Measurements from ENCODE around the gene IPMK. TPM values are rescaled to one million over a fixed set of nuclear protein-coding genes. Genes with fewer than 3 reads are reported as not detected.

Gene IPMK
- total RNA-seq, 1 experiment from 2014 or later, result 10.9 TPM

DNA sequence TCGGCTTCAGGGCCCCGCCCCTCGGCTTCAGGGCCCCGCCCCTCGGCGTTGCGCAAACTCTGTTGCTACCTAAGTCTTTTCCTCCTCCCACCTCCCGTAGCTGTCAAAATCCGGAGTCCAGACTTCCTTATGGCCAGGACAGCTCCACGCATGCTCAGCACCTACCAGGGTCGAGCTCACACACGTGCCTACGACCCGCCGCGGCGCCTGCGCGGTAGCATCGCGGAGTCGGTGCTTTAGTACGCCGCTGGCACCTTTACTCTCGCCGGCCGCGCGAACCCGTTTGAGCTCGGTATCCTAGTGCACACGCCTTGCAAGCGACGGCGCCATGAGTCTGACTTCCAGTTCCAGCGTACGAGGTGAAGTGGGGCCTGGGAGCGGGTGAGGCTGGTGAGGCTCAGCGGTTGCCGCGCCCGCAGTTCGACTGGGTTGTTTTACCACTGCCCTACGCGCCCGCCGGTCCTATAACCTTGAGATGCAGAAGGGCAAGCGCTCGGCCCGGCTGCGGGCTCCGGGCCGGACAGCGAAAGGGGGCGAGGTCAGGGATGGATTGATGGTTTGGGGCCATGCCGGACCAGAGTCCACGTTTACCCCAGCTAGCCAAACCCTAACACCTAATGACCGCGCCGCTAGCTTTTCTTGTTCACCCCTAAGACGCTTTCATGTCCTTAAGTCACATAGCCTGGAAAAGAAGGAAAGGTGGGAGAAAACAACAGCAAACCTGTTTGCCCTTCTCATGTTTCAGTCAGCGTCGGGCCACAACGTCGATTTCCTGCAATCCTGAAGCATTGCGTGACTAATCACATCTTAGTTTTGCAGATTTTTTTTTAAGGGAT lies 1.5 kb upstream of the IPMK start, which contains the start of gene CISD1 (continued):
- no peak; the same call in 1 of the 2 replicates for TF ChIP-seq ZNF416 (CRISPR knock-in tag; IDR thresholded peaks at IDR 0.05)
- TF ChIP-seq, protein P1, sequence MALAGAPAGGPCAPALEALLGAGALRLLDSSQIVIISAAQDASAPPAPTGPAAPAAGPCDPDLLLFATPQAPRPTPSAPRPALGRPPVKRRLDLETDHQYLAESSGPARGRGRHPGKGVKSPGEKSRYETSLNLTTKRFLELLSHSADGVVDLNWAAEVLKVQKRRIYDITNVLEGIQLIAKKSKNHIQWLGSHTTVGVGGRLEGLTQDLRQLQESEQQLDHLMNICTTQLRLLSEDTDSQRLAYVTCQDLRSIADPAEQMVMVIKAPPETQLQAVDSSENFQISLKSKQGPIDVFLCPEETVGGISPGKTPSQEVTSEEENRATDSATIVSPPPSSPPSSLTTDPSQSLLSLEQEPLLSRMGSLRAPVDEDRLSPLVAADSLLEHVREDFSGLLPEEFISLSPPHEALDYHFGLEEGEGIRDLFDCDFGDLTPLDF (CRISPR knock-in tag; IDR thresholded peaks at IDR 0.05), result peak; percentile 93

DNA sequence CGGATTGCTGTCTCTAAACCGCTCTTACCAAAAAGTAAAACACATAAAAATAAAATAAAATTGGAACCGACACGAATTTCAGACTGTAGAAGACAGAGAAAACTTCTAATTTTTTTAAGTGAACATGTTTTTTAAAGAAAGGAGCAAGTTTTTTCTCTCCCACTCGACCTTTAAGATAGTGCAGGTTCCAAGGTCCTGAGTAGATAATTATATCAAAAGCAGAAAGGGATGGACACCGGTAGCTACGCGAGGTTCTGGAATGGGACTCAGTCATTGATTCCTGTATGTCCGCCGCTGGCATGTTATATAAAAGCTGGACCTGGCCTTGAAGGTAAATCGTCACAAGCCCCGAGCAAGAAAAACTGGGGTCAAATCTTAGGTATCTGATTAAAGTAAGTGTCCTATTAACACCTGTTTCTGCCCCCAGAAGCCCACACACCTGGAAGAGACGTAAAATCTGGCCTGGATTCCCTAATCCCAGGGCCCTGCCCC lies 806 bp upstream of the IPMK start:
- Mint-ChIP-seq H3K36me3 (peaks cover 5% of the 10 kb centered on the region; the same call in 1 of the 2 replicates), H3K9me3 (no peaks in the 10 kb centered on the region; the same call in 1 of the 2 replicates), H3K4me3 (peak overlapping the region; percentile 92), H3K4me1 (peaks cover 49% of the 10 kb centered on the region), H3K27ac (peak overlapping the region; percentile 96), H3K27me3 (ENCODE audit: low read depth) (no peaks in the 10 kb centered on the region)
- peak; percentile 1 for ATAC-seq
- CTCF ChIA-PET, result interaction anchor here (0.8 to 2.0 kb wide), 7 partner anchors 12 to 116 kb away, joined by 3 to 8 read pairs (median 4); partner anchors contain the start of gene UBE2D1
- POLR2A ChIA-PET, result interaction anchor here (0.6 to 1.4 kb wide), 2 partner anchors 22 to 120 kb away, joined by 5 read pairs; no protein-coding TSS in a partner anchor
- TF ChIP-seq, protein P2, sequence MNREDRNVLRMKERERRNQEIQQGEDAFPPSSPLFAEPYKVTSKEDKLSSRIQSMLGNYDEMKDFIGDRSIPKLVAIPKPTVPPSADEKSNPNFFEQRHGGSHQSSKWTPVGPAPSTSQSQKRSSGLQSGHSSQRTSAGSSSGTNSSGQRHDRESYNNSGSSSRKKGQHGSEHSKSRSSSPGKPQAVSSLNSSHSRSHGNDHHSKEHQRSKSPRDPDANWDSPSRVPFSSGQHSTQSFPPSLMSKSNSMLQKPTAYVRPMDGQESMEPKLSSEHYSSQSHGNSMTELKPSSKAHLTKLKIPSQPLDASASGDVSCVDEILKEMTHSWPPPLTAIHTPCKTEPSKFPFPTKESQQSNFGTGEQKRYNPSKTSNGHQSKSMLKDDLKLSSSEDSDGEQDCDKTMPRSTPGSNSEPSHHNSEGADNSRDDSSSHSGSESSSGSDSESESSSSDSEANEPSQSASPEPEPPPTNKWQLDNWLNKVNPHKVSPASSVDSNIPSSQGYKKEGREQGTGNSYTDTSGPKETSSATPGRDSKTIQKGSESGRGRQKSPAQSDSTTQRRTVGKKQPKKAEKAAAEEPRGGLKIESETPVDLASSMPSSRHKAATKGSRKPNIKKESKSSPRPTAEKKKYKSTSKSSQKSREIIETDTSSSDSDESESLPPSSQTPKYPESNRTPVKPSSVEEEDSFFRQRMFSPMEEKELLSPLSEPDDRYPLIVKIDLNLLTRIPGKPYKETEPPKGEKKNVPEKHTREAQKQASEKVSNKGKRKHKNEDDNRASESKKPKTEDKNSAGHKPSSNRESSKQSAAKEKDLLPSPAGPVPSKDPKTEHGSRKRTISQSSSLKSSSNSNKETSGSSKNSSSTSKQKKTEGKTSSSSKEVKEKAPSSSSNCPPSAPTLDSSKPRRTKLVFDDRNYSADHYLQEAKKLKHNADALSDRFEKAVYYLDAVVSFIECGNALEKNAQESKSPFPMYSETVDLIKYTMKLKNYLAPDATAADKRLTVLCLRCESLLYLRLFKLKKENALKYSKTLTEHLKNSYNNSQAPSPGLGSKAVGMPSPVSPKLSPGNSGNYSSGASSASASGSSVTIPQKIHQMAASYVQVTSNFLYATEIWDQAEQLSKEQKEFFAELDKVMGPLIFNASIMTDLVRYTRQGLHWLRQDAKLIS (CRISPR knock-in tag; IDR thresholded peaks at IDR 0.05; ENCODE audit: borderline replicate concordance), result no peak
- TF ChIP-seq JUN (CRISPR knock-in tag; IDR thresholded peaks at IDR 0.05) (no peak), OVOL2 (CRISPR knock-in tag; IDR thresholded peaks at IDR 0.05; ENCODE audit: borderline replicate concordance) (no peak), NFYB (CRISPR knock-in tag; conservative IDR thresholded peaks at IDR 0.05; ENCODE audit: low read depth) (no peak), ZNF423 (CRISPR knock-in tag; IDR thresholded peaks at IDR 0.05) (no peak), ZNF396 (CRISPR knock-in tag; IDR thresholded peaks at IDR 0.05; ENCODE audit: borderline replicate concordance) (no peak), SP1 (CRISPR knock-in tag; conservative IDR thresholded peaks at IDR 0.05) (no peak), TP53 (CRISPR knock-in tag; IDR thresholded peaks at IDR 0.05) (no peak), ZNF416 (CRISPR knock-in tag; IDR thresholded peaks at IDR 0.05) (no peak)
- TF ChIP-seq, protein P3, sequence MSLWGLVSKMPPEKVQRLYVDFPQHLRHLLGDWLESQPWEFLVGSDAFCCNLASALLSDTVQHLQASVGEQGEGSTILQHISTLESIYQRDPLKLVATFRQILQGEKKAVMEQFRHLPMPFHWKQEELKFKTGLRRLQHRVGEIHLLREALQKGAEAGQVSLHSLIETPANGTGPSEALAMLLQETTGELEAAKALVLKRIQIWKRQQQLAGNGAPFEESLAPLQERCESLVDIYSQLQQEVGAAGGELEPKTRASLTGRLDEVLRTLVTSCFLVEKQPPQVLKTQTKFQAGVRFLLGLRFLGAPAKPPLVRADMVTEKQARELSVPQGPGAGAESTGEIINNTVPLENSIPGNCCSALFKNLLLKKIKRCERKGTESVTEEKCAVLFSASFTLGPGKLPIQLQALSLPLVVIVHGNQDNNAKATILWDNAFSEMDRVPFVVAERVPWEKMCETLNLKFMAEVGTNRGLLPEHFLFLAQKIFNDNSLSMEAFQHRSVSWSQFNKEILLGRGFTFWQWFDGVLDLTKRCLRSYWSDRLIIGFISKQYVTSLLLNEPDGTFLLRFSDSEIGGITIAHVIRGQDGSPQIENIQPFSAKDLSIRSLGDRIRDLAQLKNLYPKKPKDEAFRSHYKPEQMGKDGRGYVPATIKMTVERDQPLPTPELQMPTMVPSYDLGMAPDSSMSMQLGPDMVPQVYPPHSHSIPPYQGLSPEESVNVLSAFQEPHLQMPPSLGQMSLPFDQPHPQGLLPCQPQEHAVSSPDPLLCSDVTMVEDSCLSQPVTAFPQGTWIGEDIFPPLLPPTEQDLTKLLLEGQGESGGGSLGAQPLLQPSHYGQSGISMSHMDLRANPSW (CRISPR knock-in tag; conservative IDR thresholded peaks at IDR 0.05; ENCODE audit: low read depth), result no peak
- TF ChIP-seq, protein P4, sequence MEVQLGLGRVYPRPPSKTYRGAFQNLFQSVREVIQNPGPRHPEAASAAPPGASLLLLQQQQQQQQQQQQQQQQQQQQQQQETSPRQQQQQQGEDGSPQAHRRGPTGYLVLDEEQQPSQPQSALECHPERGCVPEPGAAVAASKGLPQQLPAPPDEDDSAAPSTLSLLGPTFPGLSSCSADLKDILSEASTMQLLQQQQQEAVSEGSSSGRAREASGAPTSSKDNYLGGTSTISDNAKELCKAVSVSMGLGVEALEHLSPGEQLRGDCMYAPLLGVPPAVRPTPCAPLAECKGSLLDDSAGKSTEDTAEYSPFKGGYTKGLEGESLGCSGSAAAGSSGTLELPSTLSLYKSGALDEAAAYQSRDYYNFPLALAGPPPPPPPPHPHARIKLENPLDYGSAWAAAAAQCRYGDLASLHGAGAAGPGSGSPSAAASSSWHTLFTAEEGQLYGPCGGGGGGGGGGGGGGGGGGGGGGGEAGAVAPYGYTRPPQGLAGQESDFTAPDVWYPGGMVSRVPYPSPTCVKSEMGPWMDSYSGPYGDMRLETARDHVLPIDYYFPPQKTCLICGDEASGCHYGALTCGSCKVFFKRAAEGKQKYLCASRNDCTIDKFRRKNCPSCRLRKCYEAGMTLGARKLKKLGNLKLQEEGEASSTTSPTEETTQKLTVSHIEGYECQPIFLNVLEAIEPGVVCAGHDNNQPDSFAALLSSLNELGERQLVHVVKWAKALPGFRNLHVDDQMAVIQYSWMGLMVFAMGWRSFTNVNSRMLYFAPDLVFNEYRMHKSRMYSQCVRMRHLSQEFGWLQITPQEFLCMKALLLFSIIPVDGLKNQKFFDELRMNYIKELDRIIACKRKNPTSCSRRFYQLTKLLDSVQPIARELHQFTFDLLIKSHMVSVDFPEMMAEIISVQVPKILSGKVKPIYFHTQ (CRISPR knock-in tag; IDR thresholded peaks at IDR 0.05), result no peak
- TF ChIP-seq, protein P5, sequence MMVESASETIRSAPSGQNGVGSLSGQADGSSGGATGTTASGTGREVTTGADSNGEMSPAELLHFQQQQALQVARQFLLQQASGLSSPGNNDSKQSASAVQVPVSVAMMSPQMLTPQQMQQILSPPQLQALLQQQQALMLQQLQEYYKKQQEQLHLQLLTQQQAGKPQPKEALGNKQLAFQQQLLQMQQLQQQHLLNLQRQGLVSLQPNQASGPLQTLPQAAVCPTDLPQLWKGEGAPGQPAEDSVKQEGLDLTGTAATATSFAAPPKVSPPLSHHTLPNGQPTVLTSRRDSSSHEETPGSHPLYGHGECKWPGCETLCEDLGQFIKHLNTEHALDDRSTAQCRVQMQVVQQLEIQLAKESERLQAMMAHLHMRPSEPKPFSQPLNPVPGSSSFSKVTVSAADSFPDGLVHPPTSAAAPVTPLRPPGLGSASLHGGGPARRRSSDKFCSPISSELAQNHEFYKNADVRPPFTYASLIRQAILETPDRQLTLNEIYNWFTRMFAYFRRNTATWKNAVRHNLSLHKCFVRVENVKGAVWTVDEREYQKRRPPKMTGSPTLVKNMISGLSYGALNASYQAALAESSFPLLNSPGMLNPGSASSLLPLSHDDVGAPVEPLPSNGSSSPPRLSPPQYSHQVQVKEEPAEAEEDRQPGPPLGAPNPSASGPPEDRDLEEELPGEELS (CRISPR knock-in tag; IDR thresholded peaks at IDR 0.05), result no peak
- no peak for DNase-seq (ENCODE audit: low spot score)

Measured in WTC11 (cell line).